Activated T-cell treated with anti-CD3 and anti-CD28 coated beads, Interleukin-2, amount 50 U/mL, for 1 hour (primary cell): ENCODE data around the gene GRK7.
A peak's percentile ranks its signal among the peaks of the same experiment; 100 is the strongest.
"Not testable (repeated sequence)": the region's sequence is repeated elsewhere in the genome, so short reads cannot be mapped to it uniquely, and the experiment has no call there.

Source experiments
- DNase-seq: peaks from one replicate; pipeline ENCODE4 v3.0.0-alpha.2; 2020

Gene GRK7

DNA sequence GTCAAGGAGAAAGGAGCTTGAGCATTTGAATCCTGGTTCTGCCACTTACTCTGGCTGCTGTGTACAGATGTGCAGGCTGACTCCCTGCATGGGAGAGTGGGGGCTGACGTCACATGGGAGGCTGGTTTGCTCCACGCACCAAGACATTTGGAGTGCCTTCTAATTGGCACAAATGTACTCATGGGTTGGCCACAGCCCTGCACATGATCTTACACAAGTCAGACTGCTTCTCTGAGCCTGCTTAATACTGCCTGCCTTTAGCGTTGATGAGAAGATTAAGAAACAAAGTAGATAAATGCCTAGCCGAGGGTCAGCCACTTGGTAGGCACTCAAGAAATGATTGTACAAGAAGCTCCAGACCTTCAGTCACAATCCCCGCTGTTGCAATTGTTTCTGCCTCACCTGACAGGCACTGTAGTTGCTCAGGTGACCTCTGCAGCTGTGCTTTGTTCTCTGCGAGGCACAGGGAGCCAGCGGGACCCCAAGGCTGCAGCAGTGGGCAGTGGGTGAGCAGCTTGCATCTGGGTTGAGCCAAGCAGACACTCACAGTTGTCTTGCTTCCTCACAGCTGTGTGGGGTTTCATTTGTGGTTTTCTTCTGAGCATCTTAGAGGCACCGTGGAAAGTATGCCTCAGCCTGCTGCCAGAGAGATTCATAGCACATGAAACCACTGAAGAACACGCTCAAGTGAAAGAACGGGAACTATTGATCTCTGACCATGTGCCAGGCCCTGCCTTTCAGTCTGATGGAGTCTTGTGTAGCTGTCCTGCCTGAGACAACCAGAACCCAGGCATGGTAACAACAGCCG is 33.1 kb downstream of the GRK7 start:
- DNase-seq, result peak; percentile 68

DNA sequence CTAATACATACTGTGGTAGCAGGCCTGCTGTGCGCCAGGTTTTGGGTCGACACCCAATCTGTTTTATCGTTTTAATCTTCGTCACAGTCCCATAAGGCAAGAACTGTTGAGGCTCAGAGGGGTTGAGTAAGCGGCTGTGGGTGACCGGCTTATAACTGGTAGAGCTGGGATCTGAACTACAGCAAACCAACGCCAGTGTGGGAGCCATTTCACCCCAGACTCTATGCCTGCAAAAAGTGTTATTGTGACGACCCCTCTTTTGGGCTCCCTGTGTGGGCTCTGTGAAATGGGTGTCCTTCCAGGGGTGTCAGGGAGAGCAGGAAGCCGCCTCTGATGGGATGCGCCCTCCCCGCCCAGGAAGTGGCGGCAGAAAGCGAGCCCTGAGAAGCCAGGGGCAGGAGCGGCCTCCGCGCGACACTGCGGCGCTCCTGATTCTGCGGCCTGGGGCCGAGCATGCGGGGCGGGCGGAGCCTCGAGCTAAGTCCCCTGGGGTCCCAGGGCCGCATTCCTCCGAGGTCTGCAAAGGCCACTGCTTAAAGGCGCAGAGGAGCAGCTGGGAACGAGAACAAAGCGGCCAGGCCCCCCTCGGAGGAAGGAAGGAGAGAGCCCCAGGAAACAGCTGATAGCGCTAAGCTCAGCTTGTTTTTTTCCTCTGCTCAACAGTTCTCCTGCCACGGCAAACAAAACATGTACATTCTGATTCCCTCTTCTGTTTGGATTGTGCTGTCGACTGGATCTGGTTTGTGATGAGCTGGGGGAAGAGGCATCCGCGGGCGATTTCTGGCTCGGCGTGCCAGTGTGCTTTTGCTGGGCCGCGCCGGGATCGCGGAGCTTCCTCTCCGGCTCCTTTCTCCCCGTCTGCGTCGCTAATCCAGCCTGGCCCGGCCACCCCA is 33.9 kb downstream of the GRK7 start:
- DNase-seq, result peak; percentile 52

DNA sequence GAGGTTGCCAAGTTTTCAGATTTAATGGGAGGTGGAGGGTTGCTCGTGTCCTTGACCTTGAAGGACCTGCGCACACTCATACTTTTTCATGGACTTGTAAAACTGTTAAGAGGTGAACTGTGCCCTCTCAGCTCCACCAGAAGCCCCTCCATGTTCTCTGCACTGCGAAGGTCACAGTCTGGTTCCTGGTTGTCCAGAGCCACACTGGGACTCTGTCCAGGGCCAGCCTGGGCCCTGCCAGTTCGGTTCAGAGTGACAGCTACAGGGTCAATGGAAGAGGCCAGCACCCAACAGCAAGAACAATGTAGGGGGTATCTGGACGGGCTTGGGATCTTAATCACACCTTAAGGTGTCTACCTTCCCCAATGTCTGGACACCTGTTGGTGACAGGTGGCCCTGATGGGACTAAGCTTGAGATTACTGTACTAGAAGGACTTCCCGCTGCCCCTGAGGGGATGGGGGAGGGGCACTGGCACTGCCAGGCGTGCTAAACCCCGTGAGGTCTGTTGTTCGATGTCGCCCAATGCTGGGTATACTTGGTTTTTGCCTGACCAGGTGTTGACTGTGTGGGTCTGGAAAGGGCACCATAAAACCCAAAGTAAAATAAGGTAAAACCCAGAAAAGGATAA is 34.7 kb downstream of the GRK7 start:
- DNase-seq, result peak; percentile 45

GRCh38 chr3:141798448-141798845 is 35.2 kb downstream of the GRK7 start:
- peak; percentile 21 for DNase-seq

DNA sequence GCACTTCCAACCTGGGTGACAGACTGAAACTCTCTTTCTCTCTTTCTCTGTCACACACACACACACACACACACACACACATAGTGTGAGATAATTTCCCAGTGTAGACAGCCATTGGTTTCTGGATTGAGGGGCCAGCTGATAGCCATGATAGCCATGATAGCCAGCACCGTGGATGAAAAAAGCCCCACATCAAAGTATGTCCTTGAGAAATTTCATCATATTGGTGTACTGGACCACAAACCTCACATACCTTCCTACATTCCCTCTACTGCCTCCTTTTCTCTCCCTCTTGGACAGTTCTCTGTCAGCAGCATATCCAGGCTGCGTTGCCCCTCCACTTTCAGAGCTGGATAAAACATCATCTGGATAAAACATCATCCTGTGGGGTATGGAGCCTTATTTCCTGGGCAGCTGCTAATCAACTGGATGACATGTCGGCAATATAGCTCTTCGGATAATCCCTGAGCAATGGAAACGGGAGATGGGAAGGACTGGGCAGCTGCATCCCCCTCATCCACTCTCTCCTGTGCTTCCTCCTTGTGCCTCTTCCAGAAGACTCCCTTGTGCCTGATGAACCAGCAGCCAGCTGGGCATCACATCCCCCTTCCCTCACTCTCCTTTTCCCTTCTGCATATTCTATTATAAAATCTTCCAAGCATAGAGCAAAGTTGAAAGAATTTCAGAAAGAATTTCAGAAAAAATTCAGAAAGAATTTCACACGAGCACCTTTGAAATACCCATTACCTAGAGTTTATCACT is 39.3 kb downstream of the GRK7 start:
- DNase-seq, result no peak

DNA sequence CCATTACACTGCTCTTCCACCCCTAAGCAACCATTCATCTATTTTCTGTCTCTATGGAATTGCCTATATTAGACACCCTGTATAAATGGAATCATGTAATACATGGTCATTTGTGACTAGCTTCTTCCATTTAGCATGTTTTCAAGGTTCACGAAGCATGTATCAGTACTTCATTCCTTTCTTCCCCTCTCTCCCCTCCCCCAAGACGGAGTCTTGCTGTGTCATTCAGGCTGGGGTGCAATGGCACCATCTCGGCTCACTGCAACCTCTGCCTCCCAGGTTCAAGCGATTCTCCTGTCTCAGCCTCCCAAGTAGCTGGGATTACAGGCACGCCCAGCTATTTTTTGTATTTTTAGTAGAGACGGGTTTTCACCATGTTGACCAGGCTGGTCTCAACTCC is 40.3 kb downstream of the GRK7 start:
- DNase-seq, result not testable (repeated sequence)

DNA sequence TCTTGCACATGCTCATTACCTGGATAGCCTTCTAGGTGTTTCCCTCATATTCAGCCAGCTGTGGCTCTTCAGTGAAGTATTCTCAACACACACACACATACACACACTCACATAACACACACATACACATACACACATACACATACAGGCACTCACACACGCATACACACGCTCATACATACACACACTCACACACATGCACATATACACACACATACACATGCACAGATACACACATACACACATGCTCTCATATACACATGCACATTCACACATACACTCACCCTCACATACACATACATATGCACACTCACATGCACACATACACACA is 41.2 kb downstream of the GRK7 start:
- DNase-seq, result no peak

GRCh38 chr3:141804778-141805639 is 41.8 kb downstream of the GRK7 start:
- no peak for DNase-seq

GRCh38 chr3:141807277-141808033 is 44.2 kb downstream of the GRK7 start:
- DNase-seq, result no peak

GRCh38 chr3:141808586-141808985 is 45.4 kb downstream of the GRK7 start:
- DNase-seq, result no peak

GRCh38 chr3:141810161-141810560 is 47.0 kb downstream of the GRK7 start:
- DNase-seq, result no peak

DNA sequence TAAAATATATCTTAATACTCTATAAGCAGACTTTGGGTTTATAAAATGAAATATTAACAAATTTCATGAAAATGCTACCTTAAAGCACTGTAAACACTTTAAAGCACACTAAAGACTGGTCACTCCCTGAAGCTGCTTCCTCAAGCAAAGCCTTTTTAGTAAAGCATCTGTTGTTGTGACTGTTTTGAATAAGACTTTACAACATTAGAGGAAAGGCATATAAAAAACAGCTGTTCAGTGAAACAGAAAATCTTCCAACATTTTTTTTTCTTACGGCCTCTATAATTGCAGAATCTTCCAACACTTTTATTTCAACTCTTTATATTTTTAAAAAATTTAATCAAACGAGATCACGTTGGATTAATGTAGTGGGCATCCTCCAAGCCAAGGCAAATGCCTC is 48.1 kb downstream of the GRK7 start:
- DNase-seq, result no peak

- DNase-seq, result no peak
Measured at GRCh38 chr3:141812084-141812483, 48.9 kb downstream of the GRK7 start.

DNA sequence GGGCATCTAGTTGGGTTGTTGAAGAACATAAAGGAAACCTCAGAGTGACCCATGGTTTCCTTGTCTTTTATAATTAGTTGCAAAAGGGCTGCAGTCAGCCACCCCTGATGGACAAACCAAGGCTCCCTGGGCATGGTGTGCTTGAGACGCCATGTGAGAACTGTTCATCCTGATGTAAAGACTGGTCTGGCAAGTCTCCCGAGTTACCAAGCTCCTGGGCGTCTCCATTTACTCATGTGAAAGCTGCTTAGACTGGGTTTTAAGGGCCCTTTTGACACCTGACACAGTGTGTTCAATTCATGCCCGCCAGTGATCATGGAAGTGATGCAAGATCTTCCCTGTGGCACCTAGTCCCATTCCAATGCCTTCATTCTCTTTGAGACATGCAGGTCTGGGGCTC is 49.4 kb downstream of the GRK7 start:
- DNase-seq, result no peak
